GM19324 (cell line): Measurements from ENCODE around the gene FAM118B.

ENCODE experiments used
- ATAC-seq: cut with Tn5 transposase; IDR thresholded peaks from one replicate; pipeline ENCODE4 v1.9.1; 2021; ENCODE audit warnings: mild to moderate bottlenecking, moderate library complexity; ENCODE audit not compliant: unreplicated experiment, low FRiP score

The FAM118B gene

GRCh38 chr11:126211236-126212088 is at the start of gene FAM118B, which contains the start of gene RPUSD4:
FAM118B (plus strand) TSS chr11:126211782; CDS start chr11:126235002, 23,220 bp downstream.
RPUSD4 (minus strand) TSS chr11:126211650; CDS start chr11:126211638, 12 bp downstream.
- peak; percentile 96 for ATAC-seq

DNA sequence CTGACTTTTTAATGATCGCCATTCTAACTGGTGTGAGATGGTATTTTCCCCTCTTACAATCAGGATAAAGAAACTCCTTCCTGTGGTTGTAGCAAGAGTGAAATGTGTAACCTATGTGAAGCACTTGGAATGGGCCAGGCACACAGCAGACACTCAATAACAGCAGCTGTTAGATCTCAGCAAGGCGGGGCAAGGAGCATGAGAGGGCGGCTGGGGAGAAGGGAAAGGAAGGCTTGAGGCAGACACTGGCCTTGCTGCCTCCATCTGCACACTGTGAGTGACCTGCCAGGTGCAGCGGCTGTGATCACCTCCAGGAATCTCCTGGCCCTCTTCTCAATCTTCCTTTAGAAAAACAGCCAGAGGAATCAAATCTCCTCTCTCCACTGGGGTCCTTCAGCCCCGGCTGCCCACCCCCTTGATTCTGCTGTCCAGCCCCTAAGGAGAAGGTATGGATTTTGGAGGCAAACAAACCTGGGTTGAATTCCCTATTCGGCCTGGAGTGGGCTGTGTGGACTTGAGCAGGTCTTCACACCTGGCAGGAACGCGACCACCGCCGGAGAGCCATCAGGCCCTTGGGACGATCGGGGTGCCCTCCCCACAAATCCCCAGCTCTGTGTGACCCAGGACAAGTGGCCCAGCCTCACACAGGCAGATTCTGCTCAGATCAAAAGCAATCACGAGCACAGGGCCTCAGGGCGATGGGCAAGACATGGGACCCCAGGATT is 49.1 kb upstream of the FAM118B start:
- ATAC-seq = no peak

- no peak for ATAC-seq
Measured at GRCh38 chr11:126163074-126163700, 48.4 kb upstream of the FAM118B start.

DNA sequence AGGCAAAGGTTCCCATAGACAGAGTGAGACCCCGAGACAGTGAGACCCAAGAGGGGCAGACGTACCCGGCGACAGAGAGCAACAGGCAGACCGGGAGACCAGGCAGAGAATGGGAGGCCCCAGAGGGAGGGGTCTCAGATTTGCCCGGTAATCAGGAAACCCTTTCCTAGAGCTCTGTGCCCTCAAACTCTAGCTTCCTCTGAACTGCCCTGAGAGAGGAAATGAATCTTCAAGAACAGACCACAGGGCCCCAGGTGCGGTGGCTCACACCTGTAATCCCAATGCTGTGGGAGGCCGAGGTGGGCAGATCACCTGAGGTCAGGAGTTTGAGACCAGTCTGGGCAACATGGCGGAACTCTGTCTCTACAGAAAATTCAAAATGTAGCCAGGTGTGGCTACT is 47.8 kb upstream of the FAM118B start:
- no peak for ATAC-seq

GRCh38 chr11:126164781-126165180 is 46.8 kb upstream of the FAM118B start:
- no peak for ATAC-seq

- ATAC-seq = no peak
Measured at GRCh38 chr11:126165311-126165720, 46.3 kb upstream of the FAM118B start.

- no peak for ATAC-seq
Measured at GRCh38 chr11:126165757-126166156, 45.8 kb upstream of the FAM118B start.

DNA sequence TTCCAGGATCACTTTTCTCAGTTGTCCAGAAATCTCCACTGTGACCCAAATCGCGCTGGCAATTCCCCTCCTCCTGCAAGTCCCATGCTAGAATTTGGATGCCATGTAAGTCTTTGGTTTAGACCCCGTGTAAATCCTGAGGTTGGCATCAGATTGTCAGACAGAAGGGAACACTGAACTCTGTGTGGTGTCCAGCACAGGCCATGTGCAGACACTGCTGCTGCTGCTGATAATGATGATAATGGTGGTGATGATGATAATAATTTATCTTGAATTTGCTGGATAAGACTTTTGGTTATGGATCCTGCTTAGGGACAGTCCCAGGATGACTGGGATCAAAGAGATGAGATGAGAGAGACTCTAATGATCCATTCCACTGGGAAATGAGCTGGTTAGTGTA is 45.2 kb upstream of the FAM118B start:
- ATAC-seq = no peak

DNA sequence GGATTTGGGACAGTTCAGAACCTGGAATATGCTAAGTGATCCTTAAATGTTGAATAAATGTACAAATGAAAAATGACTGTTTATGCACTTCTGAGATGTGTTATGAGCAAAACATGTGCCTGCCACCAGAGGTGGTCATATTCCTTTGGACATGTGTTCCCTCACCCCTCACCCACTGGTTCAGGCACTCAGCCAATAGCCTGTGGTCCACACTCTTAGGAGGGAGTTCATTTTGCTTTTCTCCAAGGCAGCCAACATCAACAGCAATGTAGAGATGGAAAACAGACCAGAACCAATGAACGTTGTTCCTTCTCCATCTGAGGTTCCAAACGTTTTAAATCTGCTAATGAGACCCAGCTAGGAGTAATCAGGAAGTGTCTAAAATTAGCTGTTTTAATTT is 44.1 kb upstream of the FAM118B start:
- ATAC-seq = no peak

- no peak for ATAC-seq
Measured at GRCh38 chr11:126169291-126169690, 42.3 kb upstream of the FAM118B start.

DNA sequence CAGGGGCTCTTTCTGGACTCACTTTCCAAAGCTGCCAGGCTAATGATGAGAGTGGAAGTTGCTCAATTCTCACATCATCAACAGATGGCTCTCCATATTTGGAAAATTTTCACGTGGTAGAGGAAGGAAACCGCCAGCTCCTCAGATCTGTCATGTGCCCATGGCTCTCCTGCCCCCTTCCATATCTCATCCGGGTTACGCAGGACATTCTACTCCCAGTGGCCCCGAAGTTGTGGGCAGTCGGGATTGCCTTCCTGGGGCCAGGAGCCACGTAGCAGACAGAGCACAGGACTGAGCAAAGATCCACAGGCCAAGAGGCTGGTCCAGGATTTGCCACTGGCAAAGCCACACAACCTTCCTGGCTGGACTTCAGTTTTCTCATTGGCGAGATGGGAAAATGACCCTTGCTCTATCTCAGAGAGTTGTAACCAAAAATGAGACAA is 39.0 kb upstream of the FAM118B start:
- no peak for ATAC-seq

GRCh38 chr11:126173257-126173656 is 38.3 kb upstream of the FAM118B start:
- ATAC-seq = no peak

DNA sequence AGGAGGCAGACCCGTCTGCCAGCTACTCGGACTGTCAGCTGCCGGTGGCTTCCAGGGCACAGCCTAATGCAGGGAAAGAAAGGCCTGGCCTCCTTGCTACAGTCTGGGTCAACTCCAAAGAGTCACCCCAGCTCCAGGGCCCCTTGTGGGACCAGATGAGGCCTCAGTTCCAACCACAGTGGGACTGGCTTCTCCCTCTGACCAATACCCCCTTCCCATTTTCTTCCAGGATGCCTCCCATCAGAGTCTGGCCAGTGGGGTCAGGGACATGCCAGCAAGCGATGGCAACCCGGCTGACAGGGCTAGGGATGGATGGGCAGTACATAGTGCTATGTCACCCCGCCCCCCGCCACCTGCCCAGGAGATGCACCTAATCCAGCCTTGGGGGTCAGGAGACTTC is 36.8 kb upstream of the FAM118B start:
- no peak for ATAC-seq

DNA sequence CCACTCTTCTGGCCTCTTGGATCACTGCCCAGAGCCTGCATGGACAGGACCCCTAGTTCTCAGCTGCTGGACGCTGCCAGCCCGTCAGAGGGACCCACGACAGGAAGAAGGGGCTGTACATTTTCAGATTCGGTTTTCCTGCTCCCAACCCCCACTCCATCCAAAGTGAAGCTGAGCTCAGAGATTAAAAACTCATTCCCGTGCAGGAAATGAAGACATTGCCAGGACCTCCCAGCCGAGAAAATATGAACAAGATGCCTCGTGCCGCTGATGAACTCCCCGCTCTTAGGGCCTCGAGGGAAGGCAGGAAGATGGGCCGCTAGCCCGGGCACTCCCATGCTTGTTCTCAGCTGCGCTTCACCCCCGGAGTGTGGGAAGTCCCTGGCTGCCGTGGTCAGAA is 36.2 kb upstream of the FAM118B start:
- no peak for ATAC-seq

DNA sequence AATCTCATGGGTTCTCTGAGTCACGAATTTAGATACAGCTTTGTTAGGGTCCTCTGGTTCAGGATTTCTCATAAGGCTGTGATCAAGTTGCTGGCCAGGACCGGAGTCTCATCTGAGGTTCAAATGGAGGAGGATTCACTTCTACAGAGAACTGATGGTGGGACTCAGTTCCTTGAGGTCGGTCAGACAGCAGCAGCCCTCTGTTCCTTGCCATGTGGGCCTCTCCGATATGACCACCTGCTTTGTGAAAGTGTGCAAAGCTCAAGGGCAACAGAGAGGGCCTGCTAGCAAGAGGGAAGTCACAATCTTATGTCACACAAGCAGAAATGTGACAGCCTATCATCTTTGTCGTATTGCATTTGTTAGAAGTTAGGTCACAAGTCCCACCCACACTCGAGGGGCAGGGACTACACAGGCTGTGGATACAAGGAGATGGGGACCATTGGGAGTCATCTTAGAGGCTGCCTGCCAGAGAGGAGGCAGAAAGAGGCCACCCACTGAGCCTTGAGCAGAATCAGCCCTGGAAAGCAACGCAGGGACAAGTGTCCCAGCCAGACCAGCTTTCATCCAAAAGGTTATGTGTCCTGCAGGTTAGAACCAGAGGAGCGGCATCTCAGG is 34.6 kb upstream of the FAM118B start:
- ATAC-seq = no peak

GRCh38 chr11:126181939-126182730 is 29.4 kb upstream of the FAM118B start:
- no peak for ATAC-seq

- no peak for ATAC-seq
Measured at GRCh38 chr11:126182787-126183445, 28.7 kb upstream of the FAM118B start.

DNA sequence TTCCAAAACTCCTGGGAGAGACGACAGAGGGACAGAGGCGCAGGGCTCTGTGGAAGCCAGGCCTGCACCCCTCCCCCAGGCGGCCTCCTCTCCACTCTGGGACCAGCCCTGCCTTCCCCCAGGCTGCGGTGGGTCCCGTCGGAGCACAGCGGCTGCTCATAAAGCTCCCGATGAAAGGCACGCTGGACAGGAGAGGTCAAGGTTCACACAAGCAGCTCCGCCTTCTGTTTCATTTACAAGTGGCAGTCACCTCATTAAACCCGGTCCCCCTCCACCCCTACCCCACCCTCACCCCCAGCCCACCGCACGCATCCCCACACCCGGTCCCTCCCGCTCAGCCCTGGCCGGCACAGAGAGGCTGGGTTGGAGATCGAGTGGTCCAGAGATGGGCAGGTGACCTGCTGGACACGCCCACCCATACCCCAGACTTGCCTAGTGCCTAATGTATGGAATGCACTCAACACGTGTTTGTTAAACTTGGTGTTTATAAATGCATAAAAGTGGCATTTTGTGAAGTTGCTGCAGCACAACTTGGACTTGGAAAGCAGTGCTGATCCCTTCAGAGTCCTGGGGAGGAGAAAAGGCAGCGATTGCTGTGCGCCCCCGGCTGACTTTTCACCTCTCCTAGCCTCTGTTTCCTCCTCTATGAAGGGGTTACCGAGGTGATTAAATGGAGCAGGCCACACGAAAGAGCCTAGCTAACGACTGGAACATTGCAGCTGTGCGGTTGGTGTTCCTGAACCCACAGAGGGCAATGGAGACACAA is 26.1 kb upstream of the FAM118B start:
- ATAC-seq = no peak
